ENCODE results near the gene HSD3B7.

The HSD3B7 gene

GRCh38 chr16:30956601-30957455 is 28.2 kb upstream of the HSD3B7 start:
- DNase-seq (ENCODE audit: low read depth, low spot score) = peak; percentile 87

- DNase-seq (ENCODE audit: low read depth, low spot score) = peak; percentile 93
These were observed 27.4 kb upstream of the HSD3B7 start, which contains the start of gene SETD1A for GRCh38 chr16:30957456-30958174. SETD1A (plus strand) TSS chr16:30957754; CDS start chr16:30958732, 978 bp downstream.

GRCh38 chr16:30958175-30959079 is 26.6 kb upstream of the HSD3B7 start:
- DNase-seq (ENCODE audit: low read depth, low spot score) = no peak

GRCh38 chr16:30961384-30961783 is 23.6 kb upstream of the HSD3B7 start:
- DNase-seq (ENCODE audit: low read depth, low spot score) = no peak

- no peak for DNase-seq (ENCODE audit: low read depth, low spot score)
These were observed 21.0 kb upstream of the HSD3B7 start for GRCh38 chr16:30963925-30964511.

- no peak for DNase-seq (ENCODE audit: low read depth, low spot score)
These were observed 20.3 kb upstream of the HSD3B7 start for GRCh38 chr16:30964574-30965226.

- DNase-seq (ENCODE audit: low read depth, low spot score) = no peak
These were observed 19.6 kb upstream of the HSD3B7 start for GRCh38 chr16:30965436-30965835.

- no peak for DNase-seq (ENCODE audit: low read depth, low spot score)
These were observed 18.9 kb upstream of the HSD3B7 start for GRCh38 chr16:30966033-30966619.

GRCh38 chr16:30967795-30968194 is 17.2 kb upstream of the HSD3B7 start:
- DNase-seq (ENCODE audit: low read depth, low spot score) = no peak

GRCh38 chr16:30969246-30969842 is 15.7 kb upstream of the HSD3B7 start:
- DNase-seq (ENCODE audit: low read depth, low spot score) = no peak

GRCh38 chr16:30971298-30971697 is 13.7 kb upstream of the HSD3B7 start:
- no peak for DNase-seq (ENCODE audit: low read depth, low spot score)

GRCh38 chr16:30972872-30973271 is 12.1 kb upstream of the HSD3B7 start:
- no peak for DNase-seq (ENCODE audit: low read depth, low spot score)

GRCh38 chr16:30974348-30974747 is 10.7 kb upstream of the HSD3B7 start:
- DNase-seq (ENCODE audit: low read depth, low spot score) = no peak

GRCh38 chr16:30976486-30976885 is 8.5 kb upstream of the HSD3B7 start:
- DNase-seq (ENCODE audit: low read depth, low spot score) = no peak

GRCh38 chr16:30977502-30977901 is 7.5 kb upstream of the HSD3B7 start:
- no peak for DNase-seq (ENCODE audit: low read depth, low spot score)

GRCh38 chr16:30979170-30980022 is 5.6 kb upstream of the HSD3B7 start:
- no peak for DNase-seq (ENCODE audit: low read depth, low spot score)

- no peak for DNase-seq (ENCODE audit: low read depth, low spot score)
These were observed 5.0 kb upstream of the HSD3B7 start for GRCh38 chr16:30980023-30980371.

- DNase-seq (ENCODE audit: low read depth, low spot score) = no peak
These were observed 4.6 kb upstream of the HSD3B7 start for GRCh38 chr16:30980434-30980833.

GRCh38 chr16:30980959-30981358 is 4.0 kb upstream of the HSD3B7 start:
- DNase-seq (ENCODE audit: low read depth, low spot score) = no peak

All from activated naive CD8-positive, alpha-beta T cell treated with anti-CD3 and anti-CD28 coated beads, Interleukin-2, amount 50 U/mL, for 16 hours (primary cell).